ENCODE data around the gene SLC16A10. TPM values are rescaled to one million over a fixed set of nuclear protein-coding genes. Genes with fewer than 3 reads are reported as not detected.

SLC16A10 gene
- total and polyA plus RNA-seq, 2 donors (not counting 3 experiments of a cell fraction or from before 2014, with no cell fraction given), result not detected

- FAIRE-seq (no peak), DNase-seq (ENCODE audit: low read depth, low spot score) (no peak)
- Histone ChIP-seq H3K4me2 (ENCODE audit: insufficient read depth, low read length) (no peak overlapping the region), H3K4me1 (ENCODE audit: control insufficient read depth, extremely low read depth, insufficient read depth, low read length) (peaks cover 7% of the 10 kb centered on the region), H3K27me3 (ENCODE audit: control insufficient read depth in 2 of 2, insufficient read depth in 2 of 2, low read length in 2 of 2) (peaks cover 17 to 30% of the 10 kb centered on the region in 2 experiments), H2AFZ (ENCODE audit: low read depth, low read length) (no peak overlapping the region), H4K20me1 (replicated peaks; ENCODE audit: control insufficient read depth, extremely low read depth, insufficient read depth, low read length) (no peaks in the 10 kb centered on the region), H3K36me3 (ENCODE audit: control insufficient read depth in 2 of 2, extremely low read depth in 1 of 2, insufficient read depth in 2 of 2, low read length in 2 of 2) (no peaks in the 10 kb centered on the region), H3K4me3 (replicated peaks in 1 of 3; ENCODE audit: insufficient read depth in 1 of 3, low read depth in 1 of 3, low read length in 3 of 3) (no peak overlapping the region), H3K9ac (replicated peaks; ENCODE audit: extremely low read depth, insufficient read depth, low read length) (no peak overlapping the region), H3K9me1 (replicated peaks; ENCODE audit: control insufficient read depth, extremely low read depth, insufficient read depth, low read length) (no peaks in the 10 kb centered on the region), H3K79me2 (ENCODE audit: control insufficient read depth, insufficient read depth, low read length) (peaks cover 11% of the 10 kb centered on the region), H3K9me3 (replicated peaks; ENCODE audit: control insufficient read depth, insufficient read depth, low read length) (no peaks in the 10 kb centered on the region), H3K27ac (ENCODE audit: insufficient read depth, low read depth, low read length) (no peak overlapping the region)
- TF ChIP-seq POLR2A (IDR thresholded peaks at IDR 0.05; ENCODE audit: low read depth, low read length) (no peak), POLR2AphosphoS5 (IDR thresholded peaks at IDR 0.05; ENCODE audit: insufficient read depth, low read depth, low read length) (no peak), GATA2 (IDR thresholded peaks at IDR 0.05; ENCODE audit: insufficient read depth, insufficient read length, low read depth, low read length) (no peak), MAX (IDR thresholded peaks at IDR 0.05; ENCODE audit: insufficient read depth, insufficient read length) (no peak), CTCF (IDR thresholded peaks at IDR 0.05; ENCODE audit: extremely low read depth in 1 of 2, insufficient read depth in 1 of 2, low read depth in 1 of 2, low read length in 2 of 2) (no peak), MYC (IDR thresholded peaks at IDR 0.05; ENCODE audit: low read depth, low read length) (no peak)
- intact Hi-C loops (cut with micrococcal nuclease), result loop anchor here (5.0 kb wide), 1 partner anchor 729 kb away; no protein-coding TSS in a partner anchor
- ChIA-PET CTCF (interaction anchor here (0.7 to 1.0 kb wide), 4 partner anchors 46 to 245 kb away, joined by 3 read pairs; no protein-coding TSS in a partner anchor), POLR2A (no interaction called here)
- BruUV-seq (replicated peaks), result no TSS peak
- dilution Hi-C loops (cut with MboI; ENCODE audit: extremely low pct_ligation_motif_present, low sequenced_read_pairs), result no loop called here
Measured at GRCh38 chr6:111256646-111257045, 169.3 kb downstream of the SLC16A10 start.

Data from endothelial cell of umbilical vein (primary cell).